ENCODE results near the gene C1orf35.

- TF ChIP-seq, protein P1, sequence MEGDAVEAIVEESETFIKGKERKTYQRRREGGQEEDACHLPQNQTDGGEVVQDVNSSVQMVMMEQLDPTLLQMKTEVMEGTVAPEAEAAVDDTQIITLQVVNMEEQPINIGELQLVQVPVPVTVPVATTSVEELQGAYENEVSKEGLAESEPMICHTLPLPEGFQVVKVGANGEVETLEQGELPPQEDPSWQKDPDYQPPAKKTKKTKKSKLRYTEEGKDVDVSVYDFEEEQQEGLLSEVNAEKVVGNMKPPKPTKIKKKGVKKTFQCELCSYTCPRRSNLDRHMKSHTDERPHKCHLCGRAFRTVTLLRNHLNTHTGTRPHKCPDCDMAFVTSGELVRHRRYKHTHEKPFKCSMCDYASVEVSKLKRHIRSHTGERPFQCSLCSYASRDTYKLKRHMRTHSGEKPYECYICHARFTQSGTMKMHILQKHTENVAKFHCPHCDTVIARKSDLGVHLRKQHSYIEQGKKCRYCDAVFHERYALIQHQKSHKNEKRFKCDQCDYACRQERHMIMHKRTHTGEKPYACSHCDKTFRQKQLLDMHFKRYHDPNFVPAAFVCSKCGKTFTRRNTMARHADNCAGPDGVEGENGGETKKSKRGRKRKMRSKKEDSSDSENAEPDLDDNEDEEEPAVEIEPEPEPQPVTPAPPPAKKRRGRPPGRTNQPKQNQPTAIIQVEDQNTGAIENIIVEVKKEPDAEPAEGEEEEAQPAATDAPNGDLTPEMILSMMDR (IDR thresholded peaks at IDR 0.05; ENCODE audit: low read depth, low read length) = no peak
- TF ChIP-seq EZH2phosphoT487 (IDR thresholded peaks at IDR 0.05; ENCODE audit: low read depth) = no peak
Measured at GRCh38 chr1:228061411-228062084, 41.6 kb downstream of the C1orf35 start.
